ENCODE data around the gene DOCK2.

- no peak for TF ChIP-seq CTCF (IDR thresholded peaks at IDR 0.05)
- no peak for TF ChIP-seq EZH2 (IDR thresholded peaks at IDR 0.05)
- no peak for TF ChIP-seq EZH2phosphoT487 (IDR thresholded peaks at IDR 0.05)
These were observed 140.1 kb downstream of the DOCK2 start for GRCh38 chr5:169777159-169777558.

Data from neural progenitor cell (in vitro differentiated cells).